ENCODE measurements around the gene PIGP. TPM values are rescaled to one million over a fixed set of nuclear protein-coding genes. Genes with fewer than 3 reads are reported as not detected.

Gene PIGP
- total and polyA plus RNA-seq, 2 of the 13 experiments (the other 11 are each of a cell fraction or from before 2014, with no cell fraction given): 14.8 to 33.4 TPM

DNA sequence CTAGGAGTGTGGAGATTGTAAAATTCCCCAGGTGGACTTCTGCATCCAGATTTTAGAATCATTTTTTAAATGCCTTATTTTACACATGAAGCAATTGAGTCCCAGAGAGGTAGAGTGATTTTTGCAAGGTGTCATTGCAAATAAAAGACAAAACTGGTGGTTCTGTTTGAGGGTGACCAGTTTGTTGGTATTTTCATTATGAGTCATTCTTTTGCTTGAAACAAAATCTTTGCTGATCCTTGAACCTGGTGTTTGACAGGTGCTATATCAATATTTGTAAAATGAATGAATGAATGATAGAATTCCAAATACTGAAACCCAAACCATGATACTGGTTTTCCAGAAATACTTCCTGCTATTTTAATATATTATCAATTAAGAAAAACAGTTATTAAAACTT lies 44.3 kb upstream of the PIGP start (continued):
- TF ChIP-seq ZSCAN31 (CRISPR knock-in tag; IDR thresholded peaks at IDR 0.05; ENCODE audit: low read depth) (no peak), SP140L (CRISPR knock-in tag; IDR thresholded peaks at IDR 0.05; ENCODE audit: borderline replicate concordance) (no peak), PCBP2 (optimal IDR thresholded peaks at IDR 0.05; ENCODE audit: low read depth, low read length, poor library complexity, severe bottlenecking) (no peak), USF2 (IDR thresholded peaks at IDR 0.05; ENCODE audit: low read depth, low read length) (no peak), USF2 (CRISPR knock-in tag; IDR thresholded peaks at IDR 0.05; ENCODE audit: borderline replicate concordance) (no peak), SIX4 (CRISPR knock-in tag; IDR thresholded peaks at IDR 0.05) (peak; percentile 71; the same call in 1 of the 2 replicates), SAP130 (CRISPR knock-in tag; IDR thresholded peaks at IDR 0.05; ENCODE audit: low read depth) (peak; percentile 80), PAX8 (CRISPR knock-in tag; IDR thresholded peaks at IDR 0.05; ENCODE audit: borderline replicate concordance) (no peak), ZFP41 (CRISPR knock-in tag; IDR thresholded peaks at IDR 0.05; ENCODE audit: borderline replicate concordance) (no peak), SP1 (IDR thresholded peaks at IDR 0.05) (no peak), SP1 (CRISPR knock-in tag; IDR thresholded peaks at IDR 0.05) (no peak), ZHX2 (IDR thresholded peaks at IDR 0.05; ENCODE audit: low read depth) (no peak), ZHX2 (CRISPR knock-in tag; IDR thresholded peaks at IDR 0.05; ENCODE audit: borderline replicate concordance) (no peak), MEF2D (CRISPR knock-in tag; IDR thresholded peaks at IDR 0.05) (no peak), CSRNP2 (CRISPR knock-in tag; conservative IDR thresholded peaks at IDR 0.05; ENCODE audit: low read depth) (no peak), ZNF180 (CRISPR knock-in tag; IDR thresholded peaks at IDR 0.05; ENCODE audit: borderline replicate concordance, low read depth) (no peak), ZXDC (CRISPR knock-in tag; IDR thresholded peaks at IDR 0.05) (no peak), ZNF33B (CRISPR knock-in tag; IDR thresholded peaks at IDR 0.05) (no peak), ZNF605 (CRISPR knock-in tag; IDR thresholded peaks at IDR 0.05) (no peak), ZNF780A (CRISPR knock-in tag; IDR thresholded peaks at IDR 0.05) (no peak)
